OCI-LY7 (cell line): ENCODE data around the gene KCNAB2.

Experiments
- EZH2phosphoT487 ChIP-seq: fragments of 200-600 bp; sonication (generic); IDR thresholded peaks from 2 replicates; pipeline ENCODE4 v1.6.1; 2018; ENCODE audit warnings: low read depth, borderline replicate concordance, mild to moderate bottlenecking, mixed run types, antibody characterized with exemption, low read length, moderate library complexity, mixed read lengths
- TF ChIP-seq, protein P1 (sequence below): fragments of 200-600 bp; sonication (generic); conservative IDR thresholded peaks from 2 replicates; pipeline ENCODE4 v1.5.1; 2014; ENCODE audit warnings: mild to moderate bottlenecking, antibody characterized with exemption, low read length, moderate library complexity, mixed read lengths

DNA sequence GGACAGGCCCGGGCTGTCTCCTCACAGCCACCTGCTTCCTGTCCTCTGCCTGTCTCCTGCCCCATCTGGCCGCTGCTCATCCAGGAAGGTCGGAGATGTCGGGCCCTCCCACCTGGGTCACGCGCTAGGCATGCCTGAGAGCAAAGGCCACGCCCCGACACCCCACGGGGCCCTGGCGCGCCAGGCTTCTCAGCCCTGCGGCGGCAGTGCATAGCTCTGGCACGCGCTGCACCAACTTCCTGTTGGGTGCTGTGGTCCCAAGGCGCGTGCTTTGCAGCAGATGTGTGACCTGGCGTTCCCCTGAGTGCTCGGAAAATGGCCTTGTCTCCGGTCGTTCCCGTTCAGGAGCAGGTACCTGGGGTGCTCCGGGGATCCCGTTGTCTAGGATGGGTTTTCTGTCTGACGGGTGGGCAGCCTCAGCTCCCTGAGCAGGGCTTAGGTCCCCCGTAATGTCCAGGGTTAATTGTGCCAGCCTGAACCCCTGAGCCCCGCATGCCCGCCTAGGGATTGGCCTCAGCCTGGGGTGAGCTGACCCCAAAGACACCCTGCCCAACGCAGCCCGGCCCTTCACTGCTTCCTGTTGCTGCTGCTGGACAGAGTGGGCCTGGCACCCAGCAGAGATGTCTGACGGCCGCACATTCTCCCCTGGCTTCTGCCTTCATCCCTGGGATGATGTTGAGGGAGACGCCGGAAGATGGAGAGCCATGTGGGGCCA, 19.4 kb upstream of the KCNAB2 start:
- no peak for TF ChIP-seq EZH2phosphoT487
- TF ChIP-seq, protein P1, sequence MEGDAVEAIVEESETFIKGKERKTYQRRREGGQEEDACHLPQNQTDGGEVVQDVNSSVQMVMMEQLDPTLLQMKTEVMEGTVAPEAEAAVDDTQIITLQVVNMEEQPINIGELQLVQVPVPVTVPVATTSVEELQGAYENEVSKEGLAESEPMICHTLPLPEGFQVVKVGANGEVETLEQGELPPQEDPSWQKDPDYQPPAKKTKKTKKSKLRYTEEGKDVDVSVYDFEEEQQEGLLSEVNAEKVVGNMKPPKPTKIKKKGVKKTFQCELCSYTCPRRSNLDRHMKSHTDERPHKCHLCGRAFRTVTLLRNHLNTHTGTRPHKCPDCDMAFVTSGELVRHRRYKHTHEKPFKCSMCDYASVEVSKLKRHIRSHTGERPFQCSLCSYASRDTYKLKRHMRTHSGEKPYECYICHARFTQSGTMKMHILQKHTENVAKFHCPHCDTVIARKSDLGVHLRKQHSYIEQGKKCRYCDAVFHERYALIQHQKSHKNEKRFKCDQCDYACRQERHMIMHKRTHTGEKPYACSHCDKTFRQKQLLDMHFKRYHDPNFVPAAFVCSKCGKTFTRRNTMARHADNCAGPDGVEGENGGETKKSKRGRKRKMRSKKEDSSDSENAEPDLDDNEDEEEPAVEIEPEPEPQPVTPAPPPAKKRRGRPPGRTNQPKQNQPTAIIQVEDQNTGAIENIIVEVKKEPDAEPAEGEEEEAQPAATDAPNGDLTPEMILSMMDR, result no peak
